WTC11 (cell line): ENCODE results near the gene SMIM26.

Experiments
- AFF4 ChIP-seq: sonication (generic); formaldehyde crosslinking; IDR thresholded peaks from 2 replicates; pipeline ENCODE4 v1.8.1; 2023; ENCODE audit warnings: mild to moderate bottlenecking, missing genetic modification reagents, borderline replicate concordance
- CTCF ChIP-seq: fragments of 200-600 bp; IDR thresholded peaks from 2 replicates; pipeline ENCODE4 v1.8.0; 2022; ENCODE audit warnings: antibody characterized with exemption
- ELF4 ChIP-seq: sonication (generic); formaldehyde crosslinking; IDR thresholded peaks from 2 replicates; pipeline ENCODE4 v1.8.1; 2022; ENCODE audit warnings: low read depth, mild to moderate bottlenecking, moderate library complexity, missing genetic modification reagents
- IRF2 ChIP-seq: sonication (generic); formaldehyde crosslinking; IDR thresholded peaks from 2 replicates; pipeline ENCODE4 v1.8.0; 2022; ENCODE audit warnings: low read depth, missing genetic modification reagents, borderline replicate concordance
- MAX ChIP-seq: sonication (generic); formaldehyde crosslinking; IDR thresholded peaks from 2 replicates; pipeline ENCODE4 v1.8.0; 2022; ENCODE audit warnings: mild to moderate bottlenecking, missing genetic modification reagents
- USF1 ChIP-seq: sonication (generic); formaldehyde crosslinking; IDR thresholded peaks from 2 replicates; pipeline ENCODE4 v1.8.0; 2022; ENCODE audit warnings: mild to moderate bottlenecking, missing genetic modification reagents

- TF ChIP-seq CTCF (no peak), IRF2 (CRISPR knock-in tag) (no peak), MAX (CRISPR knock-in tag) (no peak), USF1 (CRISPR knock-in tag) (no peak), ELF4 (CRISPR knock-in tag) (no peak), AFF4 (CRISPR knock-in tag) (no peak)
These were observed 11.3 kb downstream of the SMIM26 start for GRCh38 chr20:18578581-18578980.
